ENCODE data around the gene RNF213.
"Not testable (repeated sequence)": the region's sequence is repeated elsewhere in the genome, so short reads cannot be mapped to it uniquely, and the experiment has no call there.

The RNF213 gene

GRCh38 chr17:80253631-80254395 is 6.8 kb upstream of the RNF213 start:
- no peak for DNase-seq (ENCODE audit: low read depth, low spot score)
- ChIA-PET CTCF (interaction anchor here (1.1 to 1.5 kb wide), 4 partner anchors 10 to 245 kb away, joined by 3 to 4 read pairs (median 3); no protein-coding TSS in a partner anchor), POLR2A (no interaction called here)
- H3K4me3 ChIP-seq (ENCODE audit: low read depth, low read length), result no peak overlapping the region
- TF ChIP-seq CTCF (IDR thresholded peaks at IDR 0.05; ENCODE audit: insufficient read depth, low read length, missing control alignments), result no peak

- TF ChIP-seq CTCF (IDR thresholded peaks at IDR 0.05; ENCODE audit: insufficient read depth, low read length, missing control alignments), result no peak
- peak; percentile 83 for DNase-seq (ENCODE audit: low read depth, low spot score)
- no peak overlapping the region for H3K4me3 ChIP-seq (ENCODE audit: low read depth, low read length)
- POLR2A ChIA-PET, result no interaction called here
- CTCF ChIA-PET, result interaction anchor here (0.6 to 1.3 kb wide), 2 partner anchors 153 to 992 kb away, joined by 3 to 4 read pairs; partner anchors contain the start of gene GAA
Observed at GRCh38 chr17:80254396-80255251, 6.0 kb upstream of the RNF213 start.

- DNase-seq (ENCODE audit: low read depth, low spot score), result no peak
- CTCF ChIA-PET, result interaction anchor here (1.3 kb wide), 1 partner anchor 154 kb away, joined by 4 read pairs; the partner anchor contains the start of gene GAA
- POLR2A ChIA-PET, result no interaction called here
- no peak overlapping the region for H3K4me3 ChIP-seq (ENCODE audit: low read depth, low read length)
- TF ChIP-seq CTCF (IDR thresholded peaks at IDR 0.05; ENCODE audit: insufficient read depth, low read length, missing control alignments), result no peak
Observed at GRCh38 chr17:80256034-80256350, 4.7 kb upstream of the RNF213 start.

- TF ChIP-seq CTCF (IDR thresholded peaks at IDR 0.05; ENCODE audit: insufficient read depth, low read length, missing control alignments), result no peak
- CTCF ChIA-PET, result no interaction called here
- POLR2A ChIA-PET, result no interaction called here
- H3K4me3 ChIP-seq (ENCODE audit: low read depth, low read length), result no peak overlapping the region
- no peak for DNase-seq (ENCODE audit: low read depth, low spot score)
Observed at GRCh38 chr17:80257716-80258213, 2.9 kb upstream of the RNF213 start.

- H3K4me3 ChIP-seq (ENCODE audit: low read depth, low read length); POLR2A ChIA-PET; DNase-seq (ENCODE audit: low read depth, low spot score); CTCF ChIA-PET: not testable (repeated sequence)
Observed at GRCh38 chr17:80258296-80258695, 2.4 kb upstream of the RNF213 start.

GRCh38 chr17:80259457-80260068 is 1.1 kb upstream of the RNF213 start:
- peak overlapping the region; percentile 56 for H3K4me3 ChIP-seq (ENCODE audit: low read depth, low read length)
- no peak for TF ChIP-seq CTCF (IDR thresholded peaks at IDR 0.05; ENCODE audit: insufficient read depth, low read length, missing control alignments)
- no peak for DNase-seq (ENCODE audit: low read depth, low spot score)
- ChIA-PET CTCF (interaction anchor here (0.6 kb wide), 1 partner anchor 158 kb away, joined by 3 read pairs; the partner anchor contains the start of gene GAA), POLR2A (no interaction called here)

Measured in AG04449 (cell line).